GM21737 (cell line): ENCODE measurements around the gene LGR6.

Experiments used
- ATAC-seq: cut with Tn5 transposase; IDR thresholded peaks from one replicate; pipeline ENCODE4 v1.9.1; 2021; ENCODE audit warnings: mild to moderate bottlenecking, moderate library complexity; ENCODE audit not compliant: unreplicated experiment

Gene LGR6

DNA sequence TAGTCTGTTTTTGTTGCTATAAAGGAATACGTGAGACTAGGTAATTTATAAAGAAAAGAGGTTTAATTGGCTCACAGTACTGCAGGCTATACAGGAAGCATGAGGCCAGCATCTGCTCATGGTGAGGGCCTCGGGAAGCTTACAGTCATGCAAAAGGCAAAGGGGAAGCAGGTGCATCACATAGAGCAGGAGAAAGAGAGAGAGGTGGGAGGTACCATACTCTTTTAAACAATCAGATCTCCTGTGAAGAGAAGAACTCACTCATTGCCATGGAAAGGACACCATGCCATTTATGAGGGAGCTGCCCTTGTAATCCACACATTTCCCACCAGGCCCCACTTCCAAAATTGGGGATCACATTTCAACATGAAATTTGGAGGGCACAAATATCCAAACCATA lies 167.6 kb downstream of the LGR6 start:
- ATAC-seq, result no peak

GRCh38 chr1:202361701-202362100 lies 168.1 kb downstream of the LGR6 start:
- ATAC-seq, result no peak

- no peak for ATAC-seq
Observed at GRCh38 chr1:202362212-202362611, 168.6 kb downstream of the LGR6 start.

GRCh38 chr1:202365092-202365815 lies 171.7 kb downstream of the LGR6 start:
- ATAC-seq, result no peak

- no peak for ATAC-seq
Observed at GRCh38 chr1:202367271-202367670, 173.7 kb downstream of the LGR6 start.
